K562 (cell line): ENCODE measurements around the gene UBE2H. TPM values are rescaled to one million over a fixed set of nuclear protein-coding genes. Genes with fewer than 3 reads are reported as not detected.

Experiments
- ELF2 ChIP-seq: fragments of 250-450 bp; sonication (Bioruptor Pico); IDR thresholded peaks from 2 replicates; pipeline ENCODE4 v1.5.0; 2021; ENCODE audit warnings: mild to moderate bottlenecking
- HMBOX1 ChIP-seq: sonication (generic); IDR thresholded peaks from 2 replicates; pipeline ENCODE4 v1.6.1; 2016
- ILK ChIP-seq: fragments of 450-650 bp; IDR thresholded peaks from 2 replicates; pipeline ENCODE4 v1.6.1; 2016; ENCODE audit warnings: missing genetic modification characterization, low read depth, mild to moderate bottlenecking, missing compliant biosample characterization, moderate library complexity, borderline replicate concordance
- NR2C2 ChIP-seq, 2 experiments: fragments of 200-800 bp in 1 of 2; sonication (Bioruptor generic) in 1 of 2; sonication (generic) in 1 of 2; formaldehyde crosslinking in 1 of 2; IDR thresholded peaks; 2 replicates each; pipeline versions ENCODE4 v1.6.1 to v1.8.0; 2016 to 2022; ENCODE audit warnings: mild to moderate bottlenecking in 1 of 2, missing compliant biosample characterization in 1 of 2, missing genetic modification characterization in 1 of 2, missing genetic modification reagents in 1 of 2
- PHF8 ChIP-seq: fragments of 200-600 bp; sonication (generic); IDR thresholded peaks from 2 replicates; pipeline ENCODE4 v1.6.1; 2012; ENCODE audit warnings: mixed run types, mild to moderate bottlenecking, inconsistent platforms, low read length, moderate library complexity, borderline replicate concordance
- POLR2B ChIP-seq: fragments of 450-650 bp; IDR thresholded peaks from 2 replicates; pipeline ENCODE4 v1.6.1; 2018; ENCODE audit warnings: low read depth; ENCODE audit not compliant: partially characterized antibody
- RBBP5 ChIP-seq: fragments of 200-600 bp; sonication (generic); IDR thresholded peaks from 2 replicates; pipeline ENCODE4 v1.6.1; 2012; ENCODE audit warnings: borderline replicate concordance, mild to moderate bottlenecking, low read length, control low read depth, inconsistent platforms; ENCODE audit not compliant: insufficient read depth, poor library complexity, severe bottlenecking
- RCOR1 ChIP-seq, 2 experiments: IDR thresholded peaks; 2 replicates each; pipeline ENCODE4 v1.6.1; 2012; ENCODE audit warnings: low read depth in 2 of 2, low read length in 2 of 2, borderline replicate concordance in 1 of 2, improper control_type of control experiment in 1 of 2
- RFX5 ChIP-seq: IDR thresholded peaks from 2 replicates; pipeline ENCODE4 v1.6.1; 2011; ENCODE audit warnings: low read depth, mild to moderate bottlenecking, improper control_type of control experiment, low read length
- RREB1 ChIP-seq: fragments of 250-450 bp; sonication (Bioruptor Pico); IDR thresholded peaks from 2 replicates; pipeline ENCODE4 v1.4.0; 2020
- SAFB2 ChIP-seq: fragments of 200-400 bp; formaldehyde crosslinking; IDR thresholded peaks from 2 replicates; pipeline ENCODE4 v1.6.1; 2018; ENCODE audit warnings: borderline replicate concordance, low read length, low read depth, moderate library complexity; ENCODE audit not compliant: severe bottlenecking
- THRB ChIP-seq: fragments of 450-650 bp; formaldehyde crosslinking; conservative IDR thresholded peaks from 2 replicates; pipeline ENCODE4 v1.4.0; 2022; ENCODE audit warnings: mild to moderate bottlenecking, missing genetic modification characterization
- ZFP36 ChIP-seq: fragments of 150-350 bp; IDR thresholded peaks from 2 replicates; pipeline ENCODE4 v1.6.1; 2018; ENCODE audit warnings: low read length, low read depth; ENCODE audit not compliant: partially characterized antibody
- ZNF395 ChIP-seq: fragments of 200-800 bp; sonication (Bioruptor generic); IDR thresholded peaks from 2 replicates; pipeline ENCODE4 v1.6.1; 2017; ENCODE audit warnings: missing genetic modification characterization, missing compliant biosample characterization
- ZNF41 ChIP-seq: fragments of 250-450 bp; sonication (Bioruptor Pico); conservative IDR thresholded peaks from 2 replicates; pipeline ENCODE4 v1.4.0; 2020; ENCODE audit warnings: mild to moderate bottlenecking
- polyA plus RNA-seq, 8 experiments: library from polyadenylated mRNA; depleted of rRNA in 4 of 8; stranded (reverse) in 5 of 8; unstranded in 3 of 8; fragments of >200 nt; fragmentation: Nextera tagmentation in 2 of 8; fragmentation: Illumina TruSeq in 1 of 8; extraction: Ambion mirVana in 2 of 8; extraction: Trizol in 1 of 8; gene quantifications; 2 replicates each; pipeline versions ENCODE4 v1.2.1 to v1.2.3, GENCODE V29; 2011 to 2014; ENCODE audit warnings: inconsistent platforms in 1 of 8, missing spikeins in 1 of 8
- total RNA-seq, 7 experiments: library from RNA; depleted of rRNA in 6 of 7; stranded (reverse); fragments of >200 nt in 6 of 7; fragmentation: Illumina TruSeq in 2 of 7; extraction: Trizol in 2 of 7; gene quantifications; 2 replicates each; pipeline versions ENCODE4 v1.2.1 to v1.2.3, GENCODE V29; 2011 to 2021; ENCODE audit warnings: low replicate concordance in 1 of 7

UBE2H gene
- total and polyA plus RNA-seq, 9 of the 15 experiments (the other 6 are each of a cell fraction or from before 2014, with no cell fraction given), result 6.3 to 33.0 (median 13.3) TPM

- TF ChIP-seq ZNF395 (CRISPR knock-in tag) (no peak; the same call in 1 of the 2 replicates), SAFB2 (no peak), ELF2 (CRISPR knock-in tag) (peak; percentile 53; the same call in 1 of the 2 replicates), HMBOX1 (peak; percentile 95), NR2C2 (CRISPR knock-in tag; IDR thresholded peaks at IDR 0.05) (no peak), NR2C2 (tag; IDR thresholded peaks at IDR 0.05) (peak; percentile 30; the same call in 1 of the 2 replicates), RFX5 (peak; percentile 94), RBBP5 (peak; percentile 28), ZFP36 (peak; percentile 71), ILK (no peak), PHF8 (no peak; the same call in 1 of the 2 replicates), POLR2B (no peak), THRB (0 out of 2 replicates have a peak, but pooled peaks have one; percentile 23), ZNF41 (CRISPR knock-in tag) (0 out of 2 replicates have a peak, but pooled peaks have one; percentile 4), RCOR1 (IDR thresholded peaks at IDR 0.05; ENCODE audit: borderline replicate concordance in 1 of 2, low read depth in 2 of 2, low read length in 2 of 2) (peak in 1 of 2 experiments; percentile 82; a peak in 2 of 4 replicates), RREB1 (CRISPR knock-in tag) (0 out of 2 replicates have a peak, but pooled peaks have one; percentile 35)
Observed at GRCh38 chr7:129948877-129949291, 3.9 kb downstream of the UBE2H start (continued).
